ENCODE results near the gene ZNF865. TPM values are rescaled to one million over a fixed set of nuclear protein-coding genes. Genes with fewer than 3 reads are reported as not detected.

Gene ZNF865
- total RNA-seq, 1 donor from 2014 or later: 5.6 TPM

GRCh38 chr19:55606471-55606787 is 982 bp downstream of the ZNF865 start:
- H3K27me3 ChIP-seq (ENCODE audit: control insufficient read depth, insufficient read depth, low read length): no peaks in the 10 kb centered on the region
- no peak for TF ChIP-seq CTCF (IDR thresholded peaks at IDR 0.05; ENCODE audit: insufficient read depth, low read length, poor library complexity, severe bottlenecking)
- H3K36me3 ChIP-seq (ENCODE audit: control insufficient read depth, insufficient read depth, low read length): no peaks in the 10 kb centered on the region
- H3K4me3 ChIP-seq (ENCODE audit: low read depth, low read length): peak overlapping the region; percentile 77
- no peak for DNase-seq (ENCODE audit: low read depth)

GRCh38 chr19:55606817-55607216 is 1.4 kb downstream of the ZNF865 start:
- Histone ChIP-seq H3K4me3 (ENCODE audit: low read depth, low read length) (peak overlapping the region; percentile 77), H3K36me3 (ENCODE audit: control insufficient read depth, insufficient read depth, low read length) (no peaks in the 10 kb centered on the region), H3K27me3 (ENCODE audit: control insufficient read depth, insufficient read depth, low read length) (no peaks in the 10 kb centered on the region)
- TF ChIP-seq CTCF (IDR thresholded peaks at IDR 0.05; ENCODE audit: insufficient read depth, low read length, poor library complexity, severe bottlenecking): no peak
- DNase-seq (ENCODE audit: low read depth): no peak

GRCh38 chr19:55609326-55609725 is 3.9 kb downstream of the ZNF865 start:
- no peak for TF ChIP-seq CTCF (IDR thresholded peaks at IDR 0.05; ENCODE audit: insufficient read depth, low read length, poor library complexity, severe bottlenecking)
- no peak for DNase-seq (ENCODE audit: low read depth)
- H3K27me3 ChIP-seq (ENCODE audit: control insufficient read depth, insufficient read depth, low read length): no peaks in the 10 kb centered on the region
- H3K36me3 ChIP-seq (ENCODE audit: control insufficient read depth, insufficient read depth, low read length): no peaks in the 10 kb centered on the region
- no peak overlapping the region for H3K4me3 ChIP-seq (ENCODE audit: low read depth, low read length)

- Histone ChIP-seq H3K36me3 (ENCODE audit: control insufficient read depth, insufficient read depth, low read length) (peaks cover 2% of the 10 kb centered on the region), H3K27me3 (ENCODE audit: control insufficient read depth, insufficient read depth, low read length) (no peaks in the 10 kb centered on the region), H3K4me3 (ENCODE audit: low read depth, low read length) (no peak overlapping the region)
- DNase-seq (ENCODE audit: low read depth): no peak
- TF ChIP-seq CTCF (IDR thresholded peaks at IDR 0.05; ENCODE audit: insufficient read depth, low read length, poor library complexity, severe bottlenecking): no peak
These were observed 6.0 kb downstream of the ZNF865 start for GRCh38 chr19:55611300-55611982.

GRCh38 chr19:55611983-55612645 is 6.7 kb downstream of the ZNF865 start:
- Histone ChIP-seq H3K27me3 (ENCODE audit: control insufficient read depth, insufficient read depth, low read length) (no peaks in the 10 kb centered on the region), H3K36me3 (ENCODE audit: control insufficient read depth, insufficient read depth, low read length) (peaks cover 2% of the 10 kb centered on the region), H3K4me3 (ENCODE audit: low read depth, low read length) (no peak overlapping the region)
- TF ChIP-seq CTCF (IDR thresholded peaks at IDR 0.05; ENCODE audit: insufficient read depth, low read length, poor library complexity, severe bottlenecking): no peak
- DNase-seq (ENCODE audit: low read depth): no peak

GRCh38 chr19:55613396-55613795 is 7.9 kb downstream of the ZNF865 start:
- peaks cover 3% of the 10 kb centered on the region for H3K36me3 ChIP-seq (ENCODE audit: control insufficient read depth, insufficient read depth, low read length)
- no peak for TF ChIP-seq CTCF (IDR thresholded peaks at IDR 0.05; ENCODE audit: insufficient read depth, low read length, poor library complexity, severe bottlenecking)
- H3K27me3 ChIP-seq (ENCODE audit: control insufficient read depth, insufficient read depth, low read length): no peaks in the 10 kb centered on the region
- DNase-seq (ENCODE audit: low read depth): no peak
- H3K4me3 ChIP-seq (ENCODE audit: low read depth, low read length): no peak overlapping the region

Data from kidney epithelial cell (primary cell).